Measurements from ENCODE around the gene CD59. TPM values are rescaled to one million over a fixed set of nuclear protein-coding genes. Genes with fewer than 3 reads are reported as not detected.

The CD59 gene
- polyA plus RNA-seq, 2 of the 4 experiments (the other 2 are of a cell fraction): 335 to 375 TPM

- Histone ChIP-seq H3K4me3 (no peak overlapping the region), H3K4me1 (peaks cover 53% of the 10 kb centered on the region), H3K4me2 (no peak overlapping the region), H3K9me3 (no peaks in the 10 kb centered on the region), H3K27ac (peak overlapping the region; percentile 15 to 49; a peak in 1 of 6 replicates)
- POLR2A ChIA-PET: no interaction called here
- WGBS (ENCODE audit: missing lambda C conversion rate): 92% methylated on average over 3 of the region's 3 CpGs
- CTCF ChIA-PET: no interaction called here
- no peak for TF ChIP-seq CBX8 (IDR thresholded peaks at IDR 0.05)
- no peak for TF ChIP-seq BCL3 (IDR thresholded peaks at IDR 0.05)
- no peak for TF ChIP-seq REST (IDR thresholded peaks at IDR 0.05)
- no peak for TF ChIP-seq MAZ (IDR thresholded peaks at IDR 0.05; ENCODE audit: borderline replicate concordance, low read depth, low read length)
- TF ChIP-seq HES2 (IDR thresholded peaks at IDR 0.05): no peak
- TF ChIP-seq JUN (IDR thresholded peaks at IDR 0.05): no peak
- DNase-seq (ENCODE audit: low read depth in 1 of 2, low spot score in 1 of 2) (no peak), FAIRE-seq (no peak), ATAC-seq (no peak)
These were observed 38.2 kb downstream of the CD59 start for GRCh38 chr11:33697997-33698396.

- Histone ChIP-seq H3K4me1 (peaks cover 51% of the 10 kb centered on the region), H3K27ac (peak overlapping the region; percentile 8 to 94; a peak in 4 of 6 replicates), H3K4me3 (no peak overlapping the region), H3K9me3 (no peaks in the 10 kb centered on the region), H3K4me2 (no peak overlapping the region)
- no peak for ATAC-seq
- CTCF ChIA-PET: interaction anchor here (1.0 to 1.9 kb wide), 2 partner anchors 9 to 11 kb away, joined by 3 to 5 read pairs; no protein-coding TSS in a partner anchor
- no peak for TF ChIP-seq MAFK (IDR thresholded peaks at IDR 0.05; ENCODE audit: partially characterized antibody)
- no peak for TF ChIP-seq BHLHE40 (IDR thresholded peaks at IDR 0.05; ENCODE audit: low read depth, low read length)
- no peak for TF ChIP-seq RAD21 (conservative IDR thresholded peaks at IDR 0.05 in 1 of 2, IDR thresholded peaks at IDR 0.05 in 1 of 2)
- TF ChIP-seq FOSB (CRISPR knock-in tag; IDR thresholded peaks at IDR 0.05): no peak
- no peak for TF ChIP-seq HMGXB4 (CRISPR knock-in tag; IDR thresholded peaks at IDR 0.05; ENCODE audit: borderline replicate concordance)
- TF ChIP-seq KDM1A (IDR thresholded peaks at IDR 0.05; ENCODE audit: low read depth): no peak
- no peak for TF ChIP-seq PHF8 (IDR thresholded peaks at IDR 0.05; ENCODE audit: borderline replicate concordance, low read depth)
- no peak for TF ChIP-seq POLR2AphosphoS2 (conservative IDR thresholded peaks at IDR 0.05; ENCODE audit: low read length)
- TF ChIP-seq TP53 (CRISPR knock-in tag; IDR thresholded peaks at IDR 0.05): no peak
- no peak for TF ChIP-seq HOXB13 (CRISPR knock-in tag; IDR thresholded peaks at IDR 0.05; ENCODE audit: low read depth)
- no peak for TF ChIP-seq NFE2L2 (conservative IDR thresholded peaks at IDR 0.05; ENCODE audit: low read length)
- TF ChIP-seq SREBF2 (IDR thresholded peaks at IDR 0.05): no peak
- no peak for TF ChIP-seq RCOR1 (IDR thresholded peaks at IDR 0.05; ENCODE audit: low read depth, low read length)
- no peak for TF ChIP-seq REST (IDR thresholded peaks at IDR 0.05)
- no peak for DNase-seq (ENCODE audit: low read depth in 1 of 2, low spot score in 1 of 2)
- 87% methylated on average over 6 of the region's 6 CpGs for WGBS (ENCODE audit: missing lambda C conversion rate)
- POLR2A ChIA-PET: no interaction called here
- no peak for FAIRE-seq
These were observed 39.1 kb downstream of the CD59 start for GRCh38 chr11:33696931-33697638.

Measured in A549 (cell line).